GM19372 (cell line): ENCODE measurements around the gene TMPRSS13.
"Not testable (repeated sequence)": the region's sequence is repeated elsewhere in the genome, so short reads cannot be mapped to it uniquely, and the experiment has no call there.

Source experiments
- ATAC-seq: cut with Tn5 transposase; IDR thresholded peaks from one replicate; pipeline ENCODE4 v1.9.1; 2021; ENCODE audit warnings: mild to moderate bottlenecking, low read depth, moderate library complexity; ENCODE audit not compliant: unreplicated experiment

Gene TMPRSS13

GRCh38 chr11:117931331-117931950 is 2.2 kb upstream of the TMPRSS13 start:
- no peak for ATAC-seq

- ATAC-seq = no peak
Observed at GRCh38 chr11:117930668-117931330, 1.6 kb upstream of the TMPRSS13 start.

GRCh38 chr11:117929916-117930570 is 841 bp upstream of the TMPRSS13 start:
- no peak for ATAC-seq

- no peak for ATAC-seq
Observed at GRCh38 chr11:117928446-117929141, 608 bp downstream of the TMPRSS13 start.

GRCh38 chr11:117927926-117928325 is 1.3 kb downstream of the TMPRSS13 start:
- no peak for ATAC-seq

- ATAC-seq = not testable (repeated sequence)
Observed at GRCh38 chr11:117926166-117926565, 3.0 kb downstream of the TMPRSS13 start.

GRCh38 chr11:117925198-117925925 is 3.8 kb downstream of the TMPRSS13 start:
- no peak for ATAC-seq

GRCh38 chr11:117924631-117925170 is 4.5 kb downstream of the TMPRSS13 start:
- ATAC-seq = no peak

GRCh38 chr11:117923773-117924172 is 5.4 kb downstream of the TMPRSS13 start:
- no peak for ATAC-seq

GRCh38 chr11:117923275-117923674 is 5.9 kb downstream of the TMPRSS13 start:
- no peak for ATAC-seq

- ATAC-seq = no peak
Observed at GRCh38 chr11:117921893-117922292, 7.3 kb downstream of the TMPRSS13 start.

- ATAC-seq = no peak
Observed at GRCh38 chr11:117921456-117921855, 7.7 kb downstream of the TMPRSS13 start.

- ATAC-seq = no peak
Observed at GRCh38 chr11:117919781-117920221, 9.4 kb downstream of the TMPRSS13 start.

GRCh38 chr11:117919341-117919740 is 9.9 kb downstream of the TMPRSS13 start:
- no peak for ATAC-seq

- no peak for ATAC-seq
Observed at GRCh38 chr11:117918366-117919255, 10.6 kb downstream of the TMPRSS13 start.

GRCh38 chr11:117917591-117918151 is 11.5 kb downstream of the TMPRSS13 start:
- no peak for ATAC-seq

- no peak for ATAC-seq
Observed at GRCh38 chr11:117916956-117917355, 12.2 kb downstream of the TMPRSS13 start.

GRCh38 chr11:117915672-117916235 is 13.4 kb downstream of the TMPRSS13 start:
- no peak for ATAC-seq
